K562 (cell line): Measurements from ENCODE around the gene NPAS2. TPM values are rescaled to one million over a fixed set of nuclear protein-coding genes. Genes with fewer than 3 reads are reported as not detected.

Source experiments
- BCOR ChIP-seq: fragments of 450-650 bp; IDR thresholded peaks from 2 replicates; pipeline ENCODE4 v1.6.1; 2016
- GTF2E2 ChIP-seq: fragments of 200-800 bp; sonication (Bioruptor generic); IDR thresholded peaks from 2 replicates; pipeline ENCODE4 v1.6.1; 2016; ENCODE audit warnings: missing genetic modification characterization, missing compliant biosample characterization
- RBM17 ChIP-seq: fragments of 200-400 bp; formaldehyde crosslinking; IDR thresholded peaks from 2 replicates; pipeline ENCODE4 v1.6.1; 2017; ENCODE audit warnings: low read depth, mild to moderate bottlenecking, low read length, borderline replicate concordance
- ZNF274 ChIP-seq: IDR thresholded peaks from 2 replicates; pipeline ENCODE4 v1.6.1; 2011; ENCODE audit warnings: low read depth, mild to moderate bottlenecking, low read length, moderate library complexity, borderline replicate concordance
- ZNF354B ChIP-seq: fragments of 250-450 bp; sonication (Bioruptor Pico); IDR thresholded peaks from 2 replicates; pipeline ENCODE4 v1.4.0; 2020
- polyA plus RNA-seq, 8 experiments: library from polyadenylated mRNA; depleted of rRNA in 4 of 8; stranded (reverse) in 5 of 8; unstranded in 3 of 8; fragments of >200 nt; fragmentation: Nextera tagmentation in 2 of 8; fragmentation: Illumina TruSeq in 1 of 8; extraction: Ambion mirVana in 2 of 8; extraction: Trizol in 1 of 8; gene quantifications; 2 replicates each; pipeline versions ENCODE4 v1.2.1 to v1.2.3, GENCODE V29; 2011 to 2014; ENCODE audit warnings: inconsistent platforms in 1 of 8, missing spikeins in 1 of 8
- total RNA-seq, 7 experiments: library from RNA; depleted of rRNA in 6 of 7; stranded (reverse); fragments of >200 nt in 6 of 7; fragmentation: Illumina TruSeq in 2 of 7; extraction: Trizol in 2 of 7; gene quantifications; 2 replicates each; pipeline versions ENCODE4 v1.2.1 to v1.2.3, GENCODE V29; 2011 to 2021; ENCODE audit warnings: low replicate concordance in 1 of 7
- TF ChIP-seq, protein P1 (sequence below): fragments of 250-450 bp; sonication (Bioruptor Pico); IDR thresholded peaks from 2 replicates; pipeline ENCODE4 v1.8.0; 2022; ENCODE audit warnings: inconsistent platforms, mild to moderate bottlenecking, moderate library complexity, borderline replicate concordance
- TF ChIP-seq, protein P2 (sequence below), 2 experiments: fragments of 200-800 bp in 1 of 2; sonication (Bioruptor generic) in 1 of 2; sonication (generic) in 1 of 2; formaldehyde crosslinking in 1 of 2; IDR thresholded peaks in 1 of 2; conservative IDR thresholded peaks in 1 of 2; 2 replicates each; pipeline versions ENCODE4 v1.5.0 to v1.6.1; 2016 to 2020; ENCODE audit warnings: missing compliant biosample characterization in 1 of 2, missing genetic modification characterization in 1 of 2, missing genetic modification reagents in 1 of 2
- TF ChIP-seq, protein P3 (sequence below): fragments of 250-450 bp; sonication (Bioruptor Pico); IDR thresholded peaks from 2 replicates; pipeline ENCODE4 v1.8.0; 2021; ENCODE audit warnings: moderate library complexity, mild to moderate bottlenecking, inconsistent platforms

NPAS2 gene
- total and polyA plus RNA-seq, 9 of the 15 experiments (the other 6 are each of a cell fraction or from before 2014, with no cell fraction given), result 0.06 to 0.29 (median 0.07) TPM; not detected in 5

- TF ChIP-seq, protein P1, sequence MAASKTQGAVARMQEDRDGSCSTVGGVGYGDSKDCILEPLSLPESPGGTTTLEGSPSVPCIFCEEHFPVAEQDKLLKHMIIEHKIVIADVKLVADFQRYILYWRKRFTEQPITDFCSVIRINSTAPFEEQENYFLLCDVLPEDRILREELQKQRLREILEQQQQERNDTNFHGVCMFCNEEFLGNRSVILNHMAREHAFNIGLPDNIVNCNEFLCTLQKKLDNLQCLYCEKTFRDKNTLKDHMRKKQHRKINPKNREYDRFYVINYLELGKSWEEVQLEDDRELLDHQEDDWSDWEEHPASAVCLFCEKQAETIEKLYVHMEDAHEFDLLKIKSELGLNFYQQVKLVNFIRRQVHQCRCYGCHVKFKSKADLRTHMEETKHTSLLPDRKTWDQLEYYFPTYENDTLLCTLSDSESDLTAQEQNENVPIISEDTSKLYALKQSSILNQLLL (CRISPR knock-in tag), result no peak
- TF ChIP-seq ZNF354B (CRISPR knock-in tag) (no peak), GTF2E2 (tag) (no peak), BCOR (no peak), ZNF274 (no peak), RBM17 (no peak)
- TF ChIP-seq, protein P2, sequence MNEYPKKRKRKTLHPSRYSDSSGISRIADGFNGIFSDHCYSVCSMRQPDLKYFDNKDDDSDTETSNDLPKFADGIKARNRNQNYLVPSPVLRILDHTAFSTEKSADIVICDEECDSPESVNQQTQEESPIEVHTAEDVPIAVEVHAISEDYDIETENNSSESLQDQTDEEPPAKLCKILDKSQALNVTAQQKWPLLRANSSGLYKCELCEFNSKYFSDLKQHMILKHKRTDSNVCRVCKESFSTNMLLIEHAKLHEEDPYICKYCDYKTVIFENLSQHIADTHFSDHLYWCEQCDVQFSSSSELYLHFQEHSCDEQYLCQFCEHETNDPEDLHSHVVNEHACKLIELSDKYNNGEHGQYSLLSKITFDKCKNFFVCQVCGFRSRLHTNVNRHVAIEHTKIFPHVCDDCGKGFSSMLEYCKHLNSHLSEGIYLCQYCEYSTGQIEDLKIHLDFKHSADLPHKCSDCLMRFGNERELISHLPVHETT (CRISPR knock-in tag; conservative IDR thresholded peaks at IDR 0.05 in 1 of 2, IDR thresholded peaks at IDR 0.05 in 1 of 2), result no peak
- TF ChIP-seq, protein P3, sequence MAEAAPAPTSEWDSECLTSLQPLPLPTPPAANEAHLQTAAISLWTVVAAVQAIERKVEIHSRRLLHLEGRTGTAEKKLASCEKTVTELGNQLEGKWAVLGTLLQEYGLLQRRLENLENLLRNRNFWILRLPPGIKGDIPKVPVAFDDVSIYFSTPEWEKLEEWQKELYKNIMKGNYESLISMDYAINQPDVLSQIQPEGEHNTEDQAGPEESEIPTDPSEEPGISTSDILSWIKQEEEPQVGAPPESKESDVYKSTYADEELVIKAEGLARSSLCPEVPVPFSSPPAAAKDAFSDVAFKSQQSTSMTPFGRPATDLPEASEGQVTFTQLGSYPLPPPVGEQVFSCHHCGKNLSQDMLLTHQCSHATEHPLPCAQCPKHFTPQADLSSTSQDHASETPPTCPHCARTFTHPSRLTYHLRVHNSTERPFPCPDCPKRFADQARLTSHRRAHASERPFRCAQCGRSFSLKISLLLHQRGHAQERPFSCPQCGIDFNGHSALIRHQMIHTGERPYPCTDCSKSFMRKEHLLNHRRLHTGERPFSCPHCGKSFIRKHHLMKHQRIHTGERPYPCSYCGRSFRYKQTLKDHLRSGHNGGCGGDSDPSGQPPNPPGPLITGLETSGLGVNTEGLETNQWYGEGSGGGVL (CRISPR knock-in tag), result no peak
- TF ChIP-seq, all 486 proteins: peak for 0
Measured at GRCh38 chr2:101018934-101019333, 199.0 kb downstream of the NPAS2 start (continued).
